SK-N-MC (cell line): ENCODE data around the gene IL21.

Source experiments
- EZH2 ChIP-seq: fragments of 200-600 bp; sonication (generic); IDR thresholded peaks from one replicate; pipeline ENCODE4 v1.6.1; 2017; ENCODE audit warnings: antibody characterized with exemption
- FOXP2 ChIP-seq: optimal IDR thresholded peaks from 2 replicates; pipeline ENCODE3; 2011; ENCODE audit warnings: mild to moderate bottlenecking, moderate library complexity; ENCODE audit not compliant: insufficient read depth; ENCODE audit errors: extremely low read length, control extremely low read depth
- POLR2AphosphoS5 ChIP-seq: IDR thresholded peaks from 2 replicates; pipeline ENCODE4 v1.6.1; 2012; ENCODE audit warnings: mild to moderate bottlenecking, low read depth, low read length, borderline replicate concordance

GRCh38 chr4:122614621-122615020 is 6.2 kb downstream of the IL21 start:
- TF ChIP-seq POLR2AphosphoS5 (no peak), EZH2 (no peak), FOXP2 (no peak)
